Measurements from ENCODE around the gene AHCYL2.

DNA sequence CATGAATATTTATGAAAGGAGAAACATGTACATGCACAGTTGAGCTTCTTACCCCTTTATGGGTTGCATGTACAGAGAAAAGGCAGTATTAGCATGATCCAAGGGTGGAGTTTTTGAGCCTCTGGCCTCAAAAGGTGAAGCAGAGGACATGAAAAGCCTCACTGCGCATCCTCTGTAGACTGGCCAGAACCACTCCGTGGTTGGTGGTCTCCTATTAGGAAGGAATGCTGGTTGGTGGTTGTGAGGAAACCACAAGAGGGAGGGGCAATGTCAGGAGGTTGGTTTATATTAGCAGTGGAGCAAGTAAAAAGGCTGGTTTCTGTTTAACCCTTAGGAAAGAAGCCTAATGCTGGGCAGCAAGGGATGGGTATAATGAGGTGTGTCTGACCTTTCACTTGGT is 37.5 kb downstream of the AHCYL2 start:
- TF ChIP-seq, protein P1, sequence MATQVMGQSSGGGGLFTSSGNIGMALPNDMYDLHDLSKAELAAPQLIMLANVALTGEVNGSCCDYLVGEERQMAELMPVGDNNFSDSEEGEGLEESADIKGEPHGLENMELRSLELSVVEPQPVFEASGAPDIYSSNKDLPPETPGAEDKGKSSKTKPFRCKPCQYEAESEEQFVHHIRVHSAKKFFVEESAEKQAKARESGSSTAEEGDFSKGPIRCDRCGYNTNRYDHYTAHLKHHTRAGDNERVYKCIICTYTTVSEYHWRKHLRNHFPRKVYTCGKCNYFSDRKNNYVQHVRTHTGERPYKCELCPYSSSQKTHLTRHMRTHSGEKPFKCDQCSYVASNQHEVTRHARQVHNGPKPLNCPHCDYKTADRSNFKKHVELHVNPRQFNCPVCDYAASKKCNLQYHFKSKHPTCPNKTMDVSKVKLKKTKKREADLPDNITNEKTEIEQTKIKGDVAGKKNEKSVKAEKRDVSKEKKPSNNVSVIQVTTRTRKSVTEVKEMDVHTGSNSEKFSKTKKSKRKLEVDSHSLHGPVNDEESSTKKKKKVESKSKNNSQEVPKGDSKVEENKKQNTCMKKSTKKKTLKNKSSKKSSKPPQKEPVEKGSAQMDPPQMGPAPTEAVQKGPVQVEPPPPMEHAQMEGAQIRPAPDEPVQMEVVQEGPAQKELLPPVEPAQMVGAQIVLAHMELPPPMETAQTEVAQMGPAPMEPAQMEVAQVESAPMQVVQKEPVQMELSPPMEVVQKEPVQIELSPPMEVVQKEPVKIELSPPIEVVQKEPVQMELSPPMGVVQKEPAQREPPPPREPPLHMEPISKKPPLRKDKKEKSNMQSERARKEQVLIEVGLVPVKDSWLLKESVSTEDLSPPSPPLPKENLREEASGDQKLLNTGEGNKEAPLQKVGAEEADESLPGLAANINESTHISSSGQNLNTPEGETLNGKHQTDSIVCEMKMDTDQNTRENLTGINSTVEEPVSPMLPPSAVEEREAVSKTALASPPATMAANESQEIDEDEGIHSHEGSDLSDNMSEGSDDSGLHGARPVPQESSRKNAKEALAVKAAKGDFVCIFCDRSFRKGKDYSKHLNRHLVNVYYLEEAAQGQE (IDR thresholded peaks at IDR 0.05; ENCODE audit: low read depth): no peak
- TF ChIP-seq, protein P2, sequence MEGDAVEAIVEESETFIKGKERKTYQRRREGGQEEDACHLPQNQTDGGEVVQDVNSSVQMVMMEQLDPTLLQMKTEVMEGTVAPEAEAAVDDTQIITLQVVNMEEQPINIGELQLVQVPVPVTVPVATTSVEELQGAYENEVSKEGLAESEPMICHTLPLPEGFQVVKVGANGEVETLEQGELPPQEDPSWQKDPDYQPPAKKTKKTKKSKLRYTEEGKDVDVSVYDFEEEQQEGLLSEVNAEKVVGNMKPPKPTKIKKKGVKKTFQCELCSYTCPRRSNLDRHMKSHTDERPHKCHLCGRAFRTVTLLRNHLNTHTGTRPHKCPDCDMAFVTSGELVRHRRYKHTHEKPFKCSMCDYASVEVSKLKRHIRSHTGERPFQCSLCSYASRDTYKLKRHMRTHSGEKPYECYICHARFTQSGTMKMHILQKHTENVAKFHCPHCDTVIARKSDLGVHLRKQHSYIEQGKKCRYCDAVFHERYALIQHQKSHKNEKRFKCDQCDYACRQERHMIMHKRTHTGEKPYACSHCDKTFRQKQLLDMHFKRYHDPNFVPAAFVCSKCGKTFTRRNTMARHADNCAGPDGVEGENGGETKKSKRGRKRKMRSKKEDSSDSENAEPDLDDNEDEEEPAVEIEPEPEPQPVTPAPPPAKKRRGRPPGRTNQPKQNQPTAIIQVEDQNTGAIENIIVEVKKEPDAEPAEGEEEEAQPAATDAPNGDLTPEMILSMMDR (IDR thresholded peaks at IDR 0.05 in 2 of 3, conservative IDR thresholded peaks at IDR 0.05 in 1 of 3; ENCODE audit: borderline replicate concordance in 1 of 3, insufficient read depth in 1 of 3, low read depth in 2 of 3, low read length in 2 of 3): no peak
- TF ChIP-seq POLR2A (IDR thresholded peaks at IDR 0.05; ENCODE audit: borderline replicate concordance, extremely low read depth, insufficient read depth, insufficient read length) (no peak), POLR2AphosphoS5 (IDR thresholded peaks at IDR 0.05; ENCODE audit: low read depth, low read length) (no peak), SP1 (IDR thresholded peaks at IDR 0.05; ENCODE audit: low read depth) (no peak), EZH2phosphoT487 (IDR thresholded peaks at IDR 0.05; ENCODE audit: borderline replicate concordance) (no peak)
- TF ChIP-seq, protein P3, sequence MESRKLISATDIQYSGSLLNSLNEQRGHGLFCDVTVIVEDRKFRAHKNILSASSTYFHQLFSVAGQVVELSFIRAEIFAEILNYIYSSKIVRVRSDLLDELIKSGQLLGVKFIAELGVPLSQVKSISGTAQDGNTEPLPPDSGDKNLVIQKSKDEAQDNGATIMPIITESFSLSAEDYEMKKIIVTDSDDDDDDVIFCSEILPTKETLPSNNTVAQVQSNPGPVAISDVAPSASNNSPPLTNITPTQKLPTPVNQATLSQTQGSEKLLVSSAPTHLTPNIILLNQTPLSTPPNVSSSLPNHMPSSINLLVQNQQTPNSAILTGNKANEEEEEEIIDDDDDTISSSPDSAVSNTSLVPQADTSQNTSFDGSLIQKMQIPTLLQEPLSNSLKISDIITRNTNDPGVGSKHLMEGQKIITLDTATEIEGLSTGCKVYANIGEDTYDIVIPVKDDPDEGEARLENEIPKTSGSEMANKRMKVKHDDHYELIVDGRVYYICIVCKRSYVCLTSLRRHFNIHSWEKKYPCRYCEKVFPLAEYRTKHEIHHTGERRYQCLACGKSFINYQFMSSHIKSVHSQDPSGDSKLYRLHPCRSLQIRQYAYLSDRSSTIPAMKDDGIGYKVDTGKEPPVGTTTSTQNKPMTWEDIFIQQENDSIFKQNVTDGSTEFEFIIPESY (IDR thresholded peaks at IDR 0.05; ENCODE audit: extremely low read depth, insufficient replicate concordance, low read length): no peak
- TF ChIP-seq, protein P4, sequence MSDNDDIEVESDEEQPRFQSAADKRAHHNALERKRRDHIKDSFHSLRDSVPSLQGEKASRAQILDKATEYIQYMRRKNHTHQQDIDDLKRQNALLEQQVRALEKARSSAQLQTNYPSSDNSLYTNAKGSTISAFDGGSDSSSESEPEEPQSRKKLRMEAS (IDR thresholded peaks at IDR 0.05): no peak

All from HCT116 (cell line).